Vagina (tissue), 2 donors: ENCODE data around the gene TMEM42. TPM values are rescaled to one million over a fixed set of nuclear protein-coding genes. Genes with fewer than 3 reads are reported as not detected.

Experiments used
- DNase-seq, 2 donors: peaks; one replicate each; pipeline ENCODE4 v3.0.0-alpha.2; 2017; ENCODE audit errors: extremely low spot score in 2 of 2
- H3K27ac ChIP-seq: fragments of 200-600 bp; sonication (generic); one replicate; pipeline ENCODE4 v1.5.1; 2019
- H3K27me3 ChIP-seq: fragments of 200-600 bp; sonication (generic); one replicate; pipeline ENCODE4 v1.5.1; 2019
- H3K36me3 ChIP-seq, 2 donors: fragments of 200-600 bp; sonication (generic); one replicate each; pipeline ENCODE4 v1.5.1; 2017 to 2019
- H3K4me1 ChIP-seq: fragments of 200-600 bp; sonication (generic); one replicate; pipeline ENCODE4 v1.5.1; 2019
- H3K4me3 ChIP-seq, 2 donors: fragments of 200-600 bp; sonication (generic); 1 replicate in 1 of 2; 2 replicates in 1 of 2; pipeline ENCODE4 v1.5.1; 2016 to 2019
- H3K9me3 ChIP-seq: fragments of 200-600 bp; sonication (generic); one replicate; pipeline ENCODE4 v1.5.1; 2019
- POLR2A ChIP-seq, 2 donors: fragments of 450-650 bp; IDR thresholded peaks; one replicate each; pipeline ENCODE4 v1.6.1; 2017; ENCODE audit warnings: antibody characterized with exemption in 2 of 2, mild to moderate bottlenecking in 2 of 2, moderate library complexity in 2 of 2
- POLR2AphosphoS5 ChIP-seq, 2 donors: sonication (generic); formaldehyde crosslinking; IDR thresholded peaks; one replicate each; pipeline ENCODE4 v1.9.0; 2017; ENCODE audit warnings: antibody characterized with exemption in 2 of 2, mild to moderate bottlenecking in 2 of 2, low read depth in 1 of 2; ENCODE audit not compliant: insufficient read depth in 1 of 2
- intact Hi-C: fragments of 100-400 bp; cut with DNase I; formaldehyde crosslinking; loops from one replicate; pipeline ENCODE4 v1.15.1; 2023
- total RNA-seq: library from RNA; depleted of rRNA; stranded (reverse); fragments of >200 nt; gene quantifications from one replicate; pipeline ENCODE4 v1.2.3, GENCODE V29; 2016
- TF ChIP-seq, protein P1 (sequence below), 3 experiments: fragments of 450-650 bp in 2 of 3; fragments of 200-600 bp in 1 of 3; sonication (generic) in 1 of 3; IDR thresholded peaks; one replicate each; pipeline ENCODE4 v1.5.1; 2017 to 2019; ENCODE audit warnings: antibody characterized with exemption in 3 of 3, mild to moderate bottlenecking in 2 of 3, moderate library complexity in 2 of 3

TMEM42 gene
- total RNA-seq, 1 donor from 2014 or later = 10.8 TPM

DNA sequence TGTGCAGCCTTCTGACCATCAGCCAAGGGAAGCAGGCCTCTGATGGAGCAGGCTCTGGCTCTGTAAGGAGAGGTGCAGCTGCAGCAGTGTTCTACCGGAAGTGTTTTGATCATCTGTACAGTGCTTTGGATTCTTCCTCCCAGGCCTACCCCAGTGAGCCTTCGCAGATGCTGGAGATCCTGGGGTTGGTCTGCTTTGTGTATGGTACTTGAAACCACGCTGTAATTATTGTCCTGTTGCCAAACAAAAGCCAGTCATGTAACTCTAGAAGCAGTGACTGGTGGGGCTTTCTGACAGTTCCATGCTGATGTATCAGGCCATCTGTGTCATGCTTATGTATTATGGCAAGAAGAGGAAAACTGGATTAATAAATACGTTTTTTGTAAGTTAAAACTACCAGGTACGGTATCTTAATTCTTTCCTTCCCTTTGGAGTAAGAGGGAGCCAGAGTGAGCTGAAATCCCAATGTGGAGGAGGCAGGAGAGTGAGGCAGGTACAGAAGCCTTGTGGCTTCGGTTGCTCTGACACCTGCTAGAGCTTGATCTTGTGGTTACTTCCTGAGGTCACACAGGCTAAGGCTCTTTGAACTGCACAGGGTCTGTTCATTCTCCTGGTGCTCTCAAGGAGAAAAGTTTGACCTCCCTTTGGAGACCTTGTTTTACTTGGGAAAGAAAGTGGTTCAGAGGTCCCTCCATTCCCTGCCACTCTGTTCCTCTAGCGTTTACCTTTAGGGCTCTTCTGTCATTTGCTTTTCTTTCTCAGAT is 3.7 kb downstream of the TMEM42 start:
- Histone ChIP-seq H3K4me1 (peaks cover 21% of the 10 kb centered on the region), H3K4me3 (no peak overlapping the region), H3K36me3 (no peaks in the 10 kb centered on the region), H3K27ac (no peak overlapping the region), H3K9me3 (no peaks in the 10 kb centered on the region), H3K27me3 (no peaks in the 10 kb centered on the region)
- DNase-seq = no peak
- intact Hi-C loops = loop anchor here (10.0 kb wide), 1 partner anchor 1091 kb away; no protein-coding TSS in a partner anchor
- no peak for TF ChIP-seq POLR2AphosphoS5 (IDR thresholded peaks at IDR 0.05; ENCODE audit: insufficient read depth in 1 of 2, low read depth in 1 of 2)
- TF ChIP-seq, protein P1, sequence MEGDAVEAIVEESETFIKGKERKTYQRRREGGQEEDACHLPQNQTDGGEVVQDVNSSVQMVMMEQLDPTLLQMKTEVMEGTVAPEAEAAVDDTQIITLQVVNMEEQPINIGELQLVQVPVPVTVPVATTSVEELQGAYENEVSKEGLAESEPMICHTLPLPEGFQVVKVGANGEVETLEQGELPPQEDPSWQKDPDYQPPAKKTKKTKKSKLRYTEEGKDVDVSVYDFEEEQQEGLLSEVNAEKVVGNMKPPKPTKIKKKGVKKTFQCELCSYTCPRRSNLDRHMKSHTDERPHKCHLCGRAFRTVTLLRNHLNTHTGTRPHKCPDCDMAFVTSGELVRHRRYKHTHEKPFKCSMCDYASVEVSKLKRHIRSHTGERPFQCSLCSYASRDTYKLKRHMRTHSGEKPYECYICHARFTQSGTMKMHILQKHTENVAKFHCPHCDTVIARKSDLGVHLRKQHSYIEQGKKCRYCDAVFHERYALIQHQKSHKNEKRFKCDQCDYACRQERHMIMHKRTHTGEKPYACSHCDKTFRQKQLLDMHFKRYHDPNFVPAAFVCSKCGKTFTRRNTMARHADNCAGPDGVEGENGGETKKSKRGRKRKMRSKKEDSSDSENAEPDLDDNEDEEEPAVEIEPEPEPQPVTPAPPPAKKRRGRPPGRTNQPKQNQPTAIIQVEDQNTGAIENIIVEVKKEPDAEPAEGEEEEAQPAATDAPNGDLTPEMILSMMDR (IDR thresholded peaks at IDR 0.05) = no peak
- TF ChIP-seq POLR2A (IDR thresholded peaks at IDR 0.05) = no peak

DNA sequence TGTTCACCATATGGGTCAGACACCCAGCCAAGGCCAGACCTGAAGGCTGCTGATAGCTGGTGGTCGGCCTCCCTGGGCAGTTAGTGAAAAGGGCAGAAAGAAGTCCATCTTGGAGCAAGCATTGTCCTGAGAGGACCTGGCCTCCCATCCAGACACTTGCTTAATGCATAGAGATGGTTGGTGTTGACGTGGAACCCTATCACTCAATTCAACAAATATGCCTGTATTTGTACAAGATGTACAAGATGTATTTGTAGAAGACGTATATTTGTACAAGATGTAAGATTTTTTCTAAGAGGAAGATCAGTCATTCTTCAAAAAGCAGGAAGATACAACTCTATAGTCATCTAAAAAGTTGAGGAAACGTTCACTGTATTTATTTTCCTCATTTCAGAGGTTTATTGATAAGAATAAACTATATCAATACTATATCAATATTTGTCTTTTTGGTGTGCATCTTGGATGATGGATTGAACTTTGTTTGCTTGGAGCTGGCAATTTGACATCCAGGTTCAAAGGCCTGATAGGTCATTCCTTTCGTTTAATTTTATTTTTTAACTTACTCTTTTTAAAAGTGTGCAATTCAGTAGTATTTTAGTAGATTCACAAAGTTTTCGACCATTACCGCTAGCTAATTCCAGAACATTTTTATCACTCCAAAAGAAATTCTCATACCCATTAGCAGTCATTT is 5.9 kb downstream of the TMEM42 start:
- no peaks in the 10 kb centered on the region for H3K9me3 ChIP-seq
- no peak overlapping the region for H3K27ac ChIP-seq
- no peak for TF ChIP-seq POLR2A (IDR thresholded peaks at IDR 0.05)
- H3K27me3 ChIP-seq = no peaks in the 10 kb centered on the region
- DNase-seq = no peak
- no peak overlapping the region for H3K4me3 ChIP-seq
- intact Hi-C loops = loop anchor here (10.0 kb wide), 1 partner anchor 1093 kb away; no protein-coding TSS in a partner anchor
- H3K4me1 ChIP-seq = peaks cover 9% of the 10 kb centered on the region
- no peaks in the 10 kb centered on the region for H3K36me3 ChIP-seq

DNA sequence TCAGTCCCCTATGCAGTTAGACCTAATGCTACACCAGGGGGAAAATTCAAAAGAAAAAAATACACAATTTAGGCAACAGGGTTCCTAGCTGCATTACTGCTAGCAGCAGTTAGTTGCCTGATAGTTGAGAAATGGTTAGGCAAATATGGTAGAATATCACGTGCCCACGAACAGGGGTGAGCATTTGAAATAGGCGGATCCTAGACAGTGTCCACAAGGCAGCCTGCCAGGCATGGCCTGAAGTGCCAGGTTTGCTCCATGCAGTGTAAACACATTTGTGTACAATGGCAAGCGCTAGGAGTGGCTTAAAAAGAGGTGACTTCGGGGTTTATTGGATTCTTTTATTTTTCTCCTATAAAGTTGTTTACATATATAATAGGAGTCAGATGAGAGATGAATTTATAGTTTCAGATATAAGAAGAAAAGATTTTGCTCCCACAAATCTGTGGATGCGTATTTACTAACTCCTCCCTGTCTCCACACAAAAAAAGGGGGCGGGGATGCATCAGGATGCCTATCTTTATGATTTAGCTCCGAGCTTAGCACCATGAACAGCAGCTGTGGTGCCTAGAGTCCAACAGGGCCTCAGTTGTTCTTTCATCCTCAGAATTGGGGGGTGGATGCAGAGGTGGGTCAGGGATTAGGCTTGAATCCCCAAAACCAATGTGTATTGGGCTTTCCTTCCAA is 8.8 kb downstream of the TMEM42 start:
- TF ChIP-seq, protein P1 (IDR thresholded peaks at IDR 0.05) = no peak
- TF ChIP-seq POLR2AphosphoS5 (IDR thresholded peaks at IDR 0.05; ENCODE audit: insufficient read depth in 1 of 2, low read depth in 1 of 2) = no peak
- H3K27ac ChIP-seq = no peak overlapping the region
- intact Hi-C loops = no loop called here
- no peak for DNase-seq
- no peaks in the 10 kb centered on the region for H3K27me3 ChIP-seq
- H3K9me3 ChIP-seq = no peaks in the 10 kb centered on the region
- H3K4me1 ChIP-seq = no peaks in the 10 kb centered on the region
- H3K4me3 ChIP-seq = no peak overlapping the region
- no peaks in the 10 kb centered on the region for H3K36me3 ChIP-seq

DNA sequence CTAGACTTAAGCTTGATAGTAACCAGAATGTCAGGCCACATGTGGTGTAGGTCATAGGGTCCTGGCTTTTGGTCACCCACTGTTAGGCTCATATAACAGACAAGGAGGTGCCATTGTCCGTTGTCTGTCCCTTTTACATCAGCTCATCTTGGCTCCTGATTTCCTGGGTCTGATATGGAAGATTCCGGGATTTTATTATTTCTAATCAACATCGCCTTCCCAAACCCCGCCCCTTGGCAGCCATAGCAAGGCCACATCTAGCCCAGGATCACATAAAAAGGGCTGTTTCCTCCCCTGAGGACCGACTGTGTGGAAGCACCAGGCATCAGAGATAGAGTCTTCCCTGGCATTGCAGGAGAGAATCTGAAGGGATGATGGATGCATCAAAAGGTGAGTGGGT is 12.6 kb downstream of the TMEM42 start, which contains the start of gene TGM4:
TSS of gene TGM4 (plus strand) at position 301 of the 400 bp plus-strand sequence. CDS start at position 372, 71 bp downstream.
- Histone ChIP-seq H3K27me3 (no peaks in the 10 kb centered on the region), H3K36me3 (no peaks in the 10 kb centered on the region), H3K4me1 (no peaks in the 10 kb centered on the region), H3K4me3 (no peak within 1 kb of the TSS), H3K9me3 (no peaks in the 10 kb centered on the region), H3K27ac (no peak within 1 kb of the TSS)
- TF ChIP-seq POLR2AphosphoS5 (IDR thresholded peaks at IDR 0.05; ENCODE audit: insufficient read depth in 1 of 2, low read depth in 1 of 2) (no peak), POLR2A (IDR thresholded peaks at IDR 0.05) (no peak)
- TF ChIP-seq, protein P1 (IDR thresholded peaks at IDR 0.05) = no peak
- no peak for DNase-seq
- intact Hi-C loops = no loop called here

DNA sequence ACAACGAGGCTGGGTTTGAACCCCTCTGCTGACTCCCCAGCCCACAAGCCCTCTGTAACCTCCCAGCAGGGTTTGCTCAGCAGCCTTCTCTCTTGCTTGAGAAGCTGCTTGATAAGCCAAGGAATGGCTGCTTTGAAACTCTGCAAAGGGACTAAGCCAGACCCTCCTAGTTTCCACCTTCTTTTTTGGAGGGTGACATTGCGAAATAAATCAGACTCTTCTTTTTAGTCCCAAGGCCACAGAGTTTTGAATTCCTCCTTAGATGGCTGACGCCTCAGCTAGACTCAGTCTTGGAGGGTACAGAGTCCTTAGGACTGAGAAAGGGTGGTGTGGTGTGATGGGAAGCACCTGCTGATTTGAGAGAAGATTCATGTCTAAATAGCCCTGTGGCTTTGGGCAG is 13.9 kb downstream of the TMEM42 start:
- intact Hi-C loops = no loop called here
- TF ChIP-seq, protein P1 (IDR thresholded peaks at IDR 0.05) = no peak
- TF ChIP-seq POLR2AphosphoS5 (IDR thresholded peaks at IDR 0.05; ENCODE audit: insufficient read depth in 1 of 2, low read depth in 1 of 2) (no peak), POLR2A (IDR thresholded peaks at IDR 0.05) (no peak)

More for the DNA sequence above, 13.9 kb downstream of the TMEM42 start:
- H3K36me3 ChIP-seq = no peaks in the 10 kb centered on the region
- H3K9me3 ChIP-seq = no peaks in the 10 kb centered on the region
- no peak overlapping the region for H3K4me3 ChIP-seq
- H3K4me1 ChIP-seq = no peaks in the 10 kb centered on the region
- DNase-seq = no peak
- no peaks in the 10 kb centered on the region for H3K27me3 ChIP-seq
- no peak overlapping the region for H3K27ac ChIP-seq
